Coronary artery (tissue), 2 donors: ENCODE measurements around the gene THOC2.
A peak's percentile ranks its signal among the peaks of the same experiment; 100 is the strongest.
"Not testable (repeated sequence)": the region's sequence is repeated elsewhere in the genome, so short reads cannot be mapped to it uniquely, and the experiment has no call there.

Source experiments
- DNase-seq: peaks from one replicate; pipeline ENCODE4 v3.0.0-alpha.2; 2017; ENCODE audit warnings: low spot score
- H3K27ac ChIP-seq, 2 donors: fragments of 200-600 bp; sonication (generic); one replicate each; pipeline ENCODE4 v1.5.1; 2016 to 2019
- H3K4me3 ChIP-seq: fragments of 200-600 bp; sonication (generic); 2 replicates; pipeline ENCODE4 v1.5.1; 2016; ENCODE audit warnings: mild to moderate bottlenecking, moderate library complexity
- CTCF ChIP-seq: fragments of 200-600 bp; sonication (generic); IDR thresholded peaks from one replicate; pipeline ENCODE4 v1.5.1; 2019; ENCODE audit warnings: antibody characterized with exemption

THOC2 gene

GRCh38 chrX:123685232-123685631 lies 47.6 kb downstream of the THOC2 start:
- no peak for TF ChIP-seq CTCF
- Histone ChIP-seq H3K4me3 (no peak overlapping the region), H3K27ac (no peak overlapping the region)
- no peak for DNase-seq

DNA sequence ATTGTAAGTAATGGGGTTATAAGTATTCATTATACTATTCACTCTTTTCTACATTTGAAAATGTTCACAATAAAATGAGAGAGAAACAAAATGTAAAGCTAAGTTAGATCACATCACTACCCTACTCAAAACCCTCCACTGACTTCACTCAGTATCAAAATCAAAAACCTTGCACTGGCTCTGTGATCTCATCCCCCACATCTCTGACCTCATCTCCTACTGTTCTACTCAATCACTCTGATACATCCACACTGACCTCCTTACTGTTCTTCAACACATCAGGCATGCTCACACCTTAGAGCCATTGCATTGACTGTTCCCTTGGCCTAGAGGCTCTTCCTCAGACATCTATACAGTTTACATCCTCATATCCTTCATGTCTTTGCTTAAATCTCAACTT lies 50.7 kb downstream of the THOC2 start:
- Histone ChIP-seq H3K27ac (no peak overlapping the region), H3K4me3 (no peak overlapping the region)
- TF ChIP-seq CTCF = no peak
- DNase-seq = no peak

DNA sequence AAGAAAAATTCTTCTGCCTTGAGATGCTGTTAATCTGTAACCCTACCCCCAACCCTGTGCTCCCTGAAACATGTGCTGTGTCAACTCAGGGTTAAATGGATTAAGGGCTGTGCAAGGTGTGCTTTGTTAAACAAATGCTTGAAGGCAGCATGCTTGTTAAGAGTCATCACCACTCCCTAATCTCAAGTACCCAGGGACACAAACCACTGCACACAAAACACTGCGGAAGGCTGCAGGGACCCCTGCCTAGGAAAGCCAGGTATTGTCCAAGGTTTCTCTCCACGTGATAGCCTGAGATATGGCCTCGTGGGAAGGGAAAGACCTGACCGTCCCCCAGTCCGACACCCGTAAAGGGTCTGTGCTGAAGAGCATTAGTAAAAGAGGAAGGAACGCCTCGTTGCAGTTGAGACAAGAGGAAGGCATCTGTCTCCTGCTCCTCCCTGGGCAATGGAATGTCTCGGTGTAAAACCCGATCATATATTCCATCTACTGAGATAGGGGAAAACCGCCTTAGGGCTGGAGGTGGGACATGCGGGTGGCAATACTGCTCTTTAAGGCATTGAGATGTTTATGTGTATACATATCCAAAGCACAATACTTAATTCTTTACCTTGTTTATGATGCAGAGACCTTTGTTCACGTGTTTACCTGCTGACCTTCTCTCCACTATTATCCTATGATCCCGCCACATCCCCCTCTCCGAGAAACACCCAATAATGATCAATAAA lies 53.0 kb downstream of the THOC2 start:
- H3K27ac ChIP-seq, DNase-seq, H3K4me3 ChIP-seq: not testable (repeated sequence)

DNA sequence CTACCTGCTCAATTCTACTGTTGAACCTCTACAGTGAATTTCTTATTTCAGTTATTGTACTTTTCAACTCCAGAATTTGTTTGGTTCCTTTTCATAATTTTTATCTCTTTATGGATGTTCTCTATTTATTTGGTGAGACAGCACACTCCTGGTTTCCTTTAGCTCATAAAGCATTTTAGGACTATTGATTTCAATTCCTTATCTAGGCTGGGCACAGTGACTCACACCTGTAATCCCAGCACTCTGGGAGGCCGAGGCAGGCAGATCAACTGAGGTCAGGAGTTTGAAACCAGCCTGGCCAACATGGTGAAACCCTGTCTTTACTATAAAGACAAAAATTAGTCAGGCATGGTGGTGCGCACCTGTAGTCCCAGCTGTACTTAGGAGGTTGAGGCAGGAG lies 57.7 kb downstream of the THOC2 start:
- Histone ChIP-seq H3K4me3 (no peak overlapping the region), H3K27ac (no peak overlapping the region)
- no peak for DNase-seq
- no peak for TF ChIP-seq CTCF

DNA sequence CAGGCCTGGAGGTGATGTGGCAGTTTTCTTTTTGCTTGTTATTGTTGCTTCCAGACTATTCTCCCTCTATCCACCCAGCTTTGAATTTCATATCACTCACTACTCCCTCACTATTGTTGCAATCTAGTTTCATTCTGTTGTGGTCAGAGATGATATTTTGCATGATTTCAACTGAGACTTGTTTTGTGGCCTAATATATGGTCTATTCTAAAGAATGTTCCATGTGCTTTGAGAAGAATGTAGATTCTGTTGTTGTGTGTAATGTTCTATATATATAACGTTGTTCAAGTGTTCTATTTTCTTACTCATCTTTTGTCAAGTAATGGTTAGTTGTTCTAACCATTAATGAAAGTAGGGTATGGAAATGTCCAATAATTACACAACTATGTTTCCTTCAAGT lies 59.0 kb downstream of the THOC2 start:
- DNase-seq = no peak
- Histone ChIP-seq H3K4me3 (no peak overlapping the region), H3K27ac (no peak overlapping the region)
- no peak for TF ChIP-seq CTCF

DNA sequence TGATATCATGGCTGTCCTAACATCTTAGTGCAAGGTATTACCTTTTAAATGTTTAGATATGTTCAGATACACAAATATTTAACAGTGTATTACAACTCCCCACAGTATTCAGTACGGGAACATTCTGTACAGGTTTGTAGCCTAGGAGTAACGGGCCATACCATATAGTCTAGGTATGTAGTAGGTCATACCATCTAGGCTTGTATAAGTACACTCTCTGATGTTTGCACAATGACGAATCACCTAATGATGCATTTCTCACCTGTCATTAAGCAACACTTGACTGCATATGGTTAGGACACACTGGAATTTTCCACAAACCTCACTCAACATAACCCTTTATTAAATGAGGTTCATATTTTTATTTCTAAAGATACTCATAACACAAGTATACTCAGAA lies 67.7 kb downstream of the THOC2 start:
- DNase-seq = no peak
- no peak overlapping the region for H3K27ac ChIP-seq
- no peak overlapping the region for H3K4me3 ChIP-seq
- no peak for TF ChIP-seq CTCF

GRCh38 chrX:123664467-123665167 lies 68.2 kb downstream of the THOC2 start:
- not testable (repeated sequence) for H3K4me3 ChIP-seq, DNase-seq, H3K27ac ChIP-seq

DNA sequence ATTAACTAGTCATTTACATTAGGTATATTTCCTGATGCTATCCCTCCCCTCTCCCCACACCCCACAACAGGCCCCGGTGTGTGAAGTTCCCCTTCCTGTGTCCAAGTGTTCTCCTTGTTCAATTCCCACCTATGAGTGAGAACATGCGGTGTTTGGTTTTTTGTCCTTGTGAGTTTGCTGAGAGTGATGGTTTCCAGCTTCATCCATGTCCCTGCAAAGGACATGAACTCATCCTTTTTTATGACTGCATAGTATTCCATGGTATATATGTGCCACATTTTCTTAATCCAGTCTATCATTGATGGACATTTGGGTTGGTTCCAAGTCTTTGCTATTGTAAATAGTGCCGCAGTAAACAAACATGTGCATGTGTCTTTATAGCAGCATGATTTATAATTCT lies 69.1 kb downstream of the THOC2 start:
- H3K4me3 ChIP-seq, DNase-seq, H3K27ac ChIP-seq: not testable (repeated sequence)

- H3K4me3 ChIP-seq, H3K27ac ChIP-seq, DNase-seq: not testable (repeated sequence)
Observed at GRCh38 chrX:123656507-123656906, 76.3 kb downstream of the THOC2 start.

- not testable (repeated sequence) for H3K27ac ChIP-seq, DNase-seq
- H3K4me3 ChIP-seq = peak overlapping the region; percentile 34
Observed at GRCh38 chrX:123648811-123649181, 84.1 kb downstream of the THOC2 start.
